Endothelial cell of umbilical vein (primary cell): ENCODE measurements around the gene KLK13. TPM values are rescaled to one million over a fixed set of nuclear protein-coding genes. Genes with fewer than 3 reads are reported as not detected.

ENCODE experiments used
- BruUV-seq: library from RNA; stranded (reverse); fragments of 400-500 nt; replicated peaks from 2 replicates; lab custom pipeline; 2021; lab: Mats Ljungman, UMichigan
- CTCF ChIA-PET: fragments of 300-600, 350-600 bp; sonication (Branson Sonifier 250); formaldehyde crosslinking; loops from one replicate; lab custom pipeline; 2021; ENCODE audit warnings: antibody characterized with exemption, inconsistent platforms; lab: Charles Lee
- POLR2A ChIA-PET: fragments of 300-600, 350-600 bp; sonication (Branson Sonifier 250); formaldehyde crosslinking; loops from one replicate; lab custom pipeline; 2021; ENCODE audit warnings: antibody characterized with exemption, inconsistent platforms; lab: Charles Lee
- DNase-seq: peaks from one replicate; pipeline ENCODE4 v3.0.0-alpha.2; 2011; ENCODE audit warnings: low read depth, low spot score
- FAIRE-seq: peaks from 2 replicates; lab custom pipeline; 2011; peaks lifted over from hg19 to GRCh38; lab: Jason Lieb, UNC
- H2AFZ ChIP-seq: 2 replicates; pipeline ENCODE4 v1.6.0; 2012; ENCODE audit warnings: low read depth, low read length, control low read depth, inconsistent platforms
- H3K27ac ChIP-seq: 2 replicates; pipeline ENCODE4 v1.5.1; 2011; ENCODE audit warnings: low read depth, mild to moderate bottlenecking, control low read depth, low read length, moderate library complexity; ENCODE audit not compliant: insufficient read depth
- H3K27me3 ChIP-seq, 2 experiments: 2 replicates each; pipeline versions ENCODE4 v1.6.0 to v1.6.1; 2011; ENCODE audit warnings: low read length in 2 of 2, mixed read lengths in 1 of 2; ENCODE audit not compliant: control insufficient read depth in 2 of 2, insufficient read depth in 2 of 2
- H3K36me3 ChIP-seq, 2 experiments: 2 replicates in 1 of 2; 3 replicates in 1 of 2; pipeline ENCODE4 v1.5.1; 2011; ENCODE audit warnings: low read length in 2 of 2, mild to moderate bottlenecking in 1 of 2, moderate library complexity in 1 of 2; ENCODE audit not compliant: control insufficient read depth in 2 of 2, insufficient read depth in 2 of 2; ENCODE audit errors: extremely low read depth in 1 of 2
- H3K4me1 ChIP-seq: 3 replicates; pipeline ENCODE4 v1.5.1; 2011; ENCODE audit warnings: mild to moderate bottlenecking, low read length; ENCODE audit not compliant: control insufficient read depth, insufficient read depth; ENCODE audit errors: extremely low read depth
- H3K4me2 ChIP-seq: 2 replicates; pipeline ENCODE4 v1.6.1; 2011; ENCODE audit warnings: low read length, control low read depth, mixed read lengths; ENCODE audit not compliant: insufficient read depth
- H3K4me3 ChIP-seq, 3 experiments: fragments of 200-600 bp in 1 of 3; sonication (generic), shearing (Covaris generic) in 1 of 3; replicated peaks in 1 of 3; 2 replicates each; pipeline ENCODE4 v1.5.1; 2011 to 2016; ENCODE audit warnings: control low read depth in 3 of 3, low read length in 3 of 3, mild to moderate bottlenecking in 2 of 3, inconsistent platforms in 1 of 3, low read depth in 1 of 3, moderate library complexity in 1 of 3; ENCODE audit not compliant: insufficient read depth in 1 of 3
- H3K79me2 ChIP-seq: 2 replicates; pipeline ENCODE4 v1.6.0; 2012; ENCODE audit warnings: low read length, inconsistent platforms; ENCODE audit not compliant: control insufficient read depth, insufficient read depth
- H3K9ac ChIP-seq: replicated peaks from 2 replicates; pipeline ENCODE3; 2011; ENCODE audit warnings: low read length, control low read depth; ENCODE audit not compliant: insufficient read depth; ENCODE audit errors: extremely low read depth
- H3K9me1 ChIP-seq: replicated peaks from 3 replicates; pipeline ENCODE4 v1.6.0; 2011; ENCODE audit warnings: mild to moderate bottlenecking, low read length; ENCODE audit not compliant: control insufficient read depth, insufficient read depth; ENCODE audit errors: extremely low read depth
- H3K9me3 ChIP-seq: replicated peaks from 2 replicates; pipeline ENCODE4 v1.5.1; 2012; ENCODE audit warnings: low read length, inconsistent platforms; ENCODE audit not compliant: control insufficient read depth, insufficient read depth
- H4K20me1 ChIP-seq: replicated peaks from 2 replicates; pipeline ENCODE3; 2011; ENCODE audit warnings: mild to moderate bottlenecking, low read length; ENCODE audit not compliant: control insufficient read depth, insufficient read depth; ENCODE audit errors: extremely low read depth
- EZH2 ChIP-seq: IDR thresholded peaks from 2 replicates; pipeline ENCODE4 v1.6.1; 2012; ENCODE audit warnings: borderline replicate concordance, low read depth, mild to moderate bottlenecking, moderate library complexity, low read length, inconsistent platforms; ENCODE audit not compliant: severe bottlenecking
- FOS ChIP-seq: IDR thresholded peaks from 2 replicates; pipeline ENCODE4 v1.6.1; 2011; ENCODE audit warnings: mild to moderate bottlenecking, low read length, moderate library complexity, borderline replicate concordance; ENCODE audit not compliant: insufficient read depth
- GATA2 ChIP-seq: IDR thresholded peaks from 2 replicates; pipeline ENCODE4 v1.7.0; 2011; ENCODE audit warnings: low read depth, mild to moderate bottlenecking, moderate library complexity, mixed read lengths, low read length; ENCODE audit not compliant: insufficient read length, insufficient read depth
- JUN ChIP-seq: IDR thresholded peaks from 2 replicates; pipeline ENCODE4 v1.6.1; 2011; ENCODE audit warnings: borderline replicate concordance, low read depth; ENCODE audit not compliant: insufficient read length, insufficient read depth
- MYC ChIP-seq: IDR thresholded peaks from one replicate; pipeline ENCODE4 v1.6.1; 2011; ENCODE audit warnings: mild to moderate bottlenecking, low read depth, low read length
- POLR2A ChIP-seq: IDR thresholded peaks from 2 replicates; pipeline ENCODE4 v1.6.1; 2012; ENCODE audit warnings: low read depth, mild to moderate bottlenecking, control low read depth, low read length
- POLR2AphosphoS5 ChIP-seq: IDR thresholded peaks from 2 replicates; pipeline ENCODE4 v1.6.1; 2012; ENCODE audit warnings: low read depth, mild to moderate bottlenecking, control low read depth, low read length, moderate library complexity; ENCODE audit not compliant: insufficient read depth
- dilution Hi-C: fragments of 300-500 bp; cut with MboI; formaldehyde crosslinking; loops from one replicate; pipeline ENCODE4 v1.15.0; 2019; ENCODE audit warnings: low sequenced_read_pairs; ENCODE audit not compliant: extremely low pct_ligation_motif_present
- intact Hi-C: fragments of 100-400 bp; cut with micrococcal nuclease; formaldehyde crosslinking; loops from one replicate; pipeline ENCODE4 v1.10.0; 2022
- polyA plus RNA-seq, 4 experiments: library from polyadenylated mRNA; depleted of rRNA in 3 of 4; stranded (reverse) in 3 of 4; unstranded in 1 of 4; fragments of >200 nt; gene quantifications; 2 replicates each; pipeline versions ENCODE4 v1.2.1 to v1.2.3, GENCODE V29; 2011 to 2012; ENCODE audit warnings: missing spikeins in 1 of 4
- total RNA-seq: library from RNA; stranded (reverse); gene quantifications from 2 replicates; pipeline ENCODE4 v1.2.3, GENCODE V29; 2021
- TF ChIP-seq, protein P1 (sequence below), 2 donors: IDR thresholded peaks; 1 replicate in 1 of 2; 2 replicates in 1 of 2; pipeline ENCODE4 v1.5.1; 2011; ENCODE audit warnings: low read length in 2 of 2, mild to moderate bottlenecking in 2 of 2, moderate library complexity in 2 of 2, control low read depth in 1 of 2, inconsistent platforms in 1 of 2, low read depth in 1 of 2; ENCODE audit not compliant: insufficient read depth in 1 of 2; ENCODE audit errors: extremely low read depth in 1 of 2
- TF ChIP-seq, protein P2 (sequence below): IDR thresholded peaks from 2 replicates; pipeline ENCODE4 v1.6.1; 2011; ENCODE audit not compliant: insufficient read depth, insufficient read length

The KLK13 gene
- total and polyA plus RNA-seq, 2 donors (not counting 3 experiments of a cell fraction or from before 2014, with no cell fraction given): not detected

DNA sequence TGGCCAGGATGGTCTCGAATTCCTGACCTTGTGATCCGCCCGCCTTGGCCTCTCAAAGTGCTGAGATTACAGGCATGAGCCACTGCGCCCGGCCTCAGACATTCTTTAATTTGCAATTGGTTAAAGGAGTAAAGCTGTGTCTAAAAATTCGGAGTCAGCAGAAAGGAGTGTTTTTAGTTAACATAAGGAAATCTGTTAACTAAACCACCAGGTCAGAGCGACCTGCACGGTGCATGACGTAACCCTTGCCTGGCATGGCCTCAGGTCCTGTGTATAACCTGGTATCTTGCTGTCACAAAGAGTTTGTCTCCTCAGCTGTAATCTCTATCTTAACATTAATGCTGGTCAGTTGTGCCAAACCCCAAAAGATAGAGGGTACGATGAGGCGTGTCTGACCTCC, 20.6 kb downstream of the KLK13 start:
- no peak overlapping the region for H3K4me2 ChIP-seq
- TF ChIP-seq EZH2: no peak
- no peak for TF ChIP-seq GATA2
- TF ChIP-seq JUN: no peak
- no peak for TF ChIP-seq POLR2AphosphoS5
- TF ChIP-seq, protein P1, sequence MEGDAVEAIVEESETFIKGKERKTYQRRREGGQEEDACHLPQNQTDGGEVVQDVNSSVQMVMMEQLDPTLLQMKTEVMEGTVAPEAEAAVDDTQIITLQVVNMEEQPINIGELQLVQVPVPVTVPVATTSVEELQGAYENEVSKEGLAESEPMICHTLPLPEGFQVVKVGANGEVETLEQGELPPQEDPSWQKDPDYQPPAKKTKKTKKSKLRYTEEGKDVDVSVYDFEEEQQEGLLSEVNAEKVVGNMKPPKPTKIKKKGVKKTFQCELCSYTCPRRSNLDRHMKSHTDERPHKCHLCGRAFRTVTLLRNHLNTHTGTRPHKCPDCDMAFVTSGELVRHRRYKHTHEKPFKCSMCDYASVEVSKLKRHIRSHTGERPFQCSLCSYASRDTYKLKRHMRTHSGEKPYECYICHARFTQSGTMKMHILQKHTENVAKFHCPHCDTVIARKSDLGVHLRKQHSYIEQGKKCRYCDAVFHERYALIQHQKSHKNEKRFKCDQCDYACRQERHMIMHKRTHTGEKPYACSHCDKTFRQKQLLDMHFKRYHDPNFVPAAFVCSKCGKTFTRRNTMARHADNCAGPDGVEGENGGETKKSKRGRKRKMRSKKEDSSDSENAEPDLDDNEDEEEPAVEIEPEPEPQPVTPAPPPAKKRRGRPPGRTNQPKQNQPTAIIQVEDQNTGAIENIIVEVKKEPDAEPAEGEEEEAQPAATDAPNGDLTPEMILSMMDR (IDR thresholded peaks at IDR 0.05; ENCODE audit: extremely low read depth in 1 of 2, insufficient read depth in 1 of 2, low read depth in 1 of 2, low read length in 2 of 2): no peak
- TF ChIP-seq MYC: no peak
- TF ChIP-seq, protein P2, sequence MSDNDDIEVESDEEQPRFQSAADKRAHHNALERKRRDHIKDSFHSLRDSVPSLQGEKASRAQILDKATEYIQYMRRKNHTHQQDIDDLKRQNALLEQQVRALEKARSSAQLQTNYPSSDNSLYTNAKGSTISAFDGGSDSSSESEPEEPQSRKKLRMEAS: no peak
- no peak for TF ChIP-seq POLR2A
- no peak for TF ChIP-seq FOS
- no peak overlapping the region for H2AFZ ChIP-seq
- ChIA-PET POLR2A (no interaction called here), CTCF (interaction anchor here (1.7 kb wide), 1 partner anchor 27 kb away, joined by 8 read pairs; no protein-coding TSS in a partner anchor)
- H3K27ac ChIP-seq: no peak overlapping the region
- H3K9ac ChIP-seq: no peak overlapping the region
- no peaks in the 10 kb centered on the region for H3K4me1 ChIP-seq
- H3K27me3 ChIP-seq: no peaks in the 10 kb centered on the region
- no peaks in the 10 kb centered on the region for H3K36me3 ChIP-seq
- H3K9me3 ChIP-seq: no peaks in the 10 kb centered on the region
- H3K4me3 ChIP-seq: no peak overlapping the region
- no peaks in the 10 kb centered on the region for H3K9me1 ChIP-seq
- no peaks in the 10 kb centered on the region for H4K20me1 ChIP-seq
- BruUV-seq: no TSS peak
- FAIRE-seq: no peak
- dilution Hi-C loops: no loop called here
- no peak for DNase-seq
- no peaks in the 10 kb centered on the region for H3K79me2 ChIP-seq
- intact Hi-C loops: no loop called here
